ENCODE results near the gene RCL1.

RCL1 gene

GRCh38 chr9:4861145-4861544, 68.4 kb downstream of the RCL1 start:
- Histone ChIP-seq H3K27me3 (ENCODE audit: control insufficient read depth, insufficient read depth, low read length) (no peaks in the 10 kb centered on the region), H3K36me3 (ENCODE audit: control insufficient read depth, insufficient read depth, low read length) (peaks cover 2% of the 10 kb centered on the region), H3K27ac (ENCODE audit: low read depth, low read length) (no peak overlapping the region), H3K9ac (ENCODE audit: low read length) (no peak overlapping the region), H3K4me1 (ENCODE audit: control insufficient read depth, insufficient read depth, low read length) (no peaks in the 10 kb centered on the region), H3K4me3 (ENCODE audit: low read length) (no peak overlapping the region)

GRCh38 chr9:4861736-4862451, 69.2 kb downstream of the RCL1 start:
- H3K9ac ChIP-seq (ENCODE audit: low read length) = no peak overlapping the region
- no peaks in the 10 kb centered on the region for H3K4me1 ChIP-seq (ENCODE audit: control insufficient read depth, insufficient read depth, low read length)
- no peak overlapping the region for H3K4me3 ChIP-seq (ENCODE audit: low read length)
- H3K27ac ChIP-seq (ENCODE audit: low read depth, low read length) = no peak overlapping the region
- H3K36me3 ChIP-seq (ENCODE audit: control insufficient read depth, insufficient read depth, low read length) = peaks cover 2% of the 10 kb centered on the region
- no peaks in the 10 kb centered on the region for H3K27me3 ChIP-seq (ENCODE audit: control insufficient read depth, insufficient read depth, low read length)

- H3K27ac ChIP-seq (ENCODE audit: low read depth, low read length) = no peak overlapping the region
- H3K9ac ChIP-seq (ENCODE audit: low read length) = no peak overlapping the region
Observed at GRCh38 chr9:4862506-4863250, 69.9 kb downstream of the RCL1 start.

GRCh38 chr9:4864234-4864661, 71.5 kb downstream of the RCL1 start:
- Histone ChIP-seq H3K4me3 (ENCODE audit: low read length) (no peak overlapping the region), H3K36me3 (ENCODE audit: control insufficient read depth, insufficient read depth, low read length) (peaks cover 2% of the 10 kb centered on the region), H3K27me3 (ENCODE audit: control insufficient read depth, insufficient read depth, low read length) (no peaks in the 10 kb centered on the region), H3K4me1 (ENCODE audit: control insufficient read depth, insufficient read depth, low read length) (no peaks in the 10 kb centered on the region), H3K27ac (ENCODE audit: low read depth, low read length) (no peak overlapping the region), H3K9ac (ENCODE audit: low read length) (no peak overlapping the region)

More at GRCh38 chr9:4862506-4863250, 69.9 kb downstream of the RCL1 start:
- Histone ChIP-seq H3K27me3 (ENCODE audit: control insufficient read depth, insufficient read depth, low read length) (no peaks in the 10 kb centered on the region), H3K36me3 (ENCODE audit: control insufficient read depth, insufficient read depth, low read length) (peaks cover 2% of the 10 kb centered on the region), H3K4me3 (ENCODE audit: low read length) (no peak overlapping the region), H3K4me1 (ENCODE audit: control insufficient read depth, insufficient read depth, low read length) (no peaks in the 10 kb centered on the region)

- Histone ChIP-seq H3K9ac (ENCODE audit: low read length) (no peak overlapping the region), H3K36me3 (ENCODE audit: control insufficient read depth, insufficient read depth, low read length) (peaks cover 2% of the 10 kb centered on the region), H3K4me3 (ENCODE audit: low read length) (no peak overlapping the region), H3K27me3 (ENCODE audit: control insufficient read depth, insufficient read depth, low read length) (no peaks in the 10 kb centered on the region), H3K27ac (ENCODE audit: low read depth, low read length) (no peak overlapping the region), H3K4me1 (ENCODE audit: control insufficient read depth, insufficient read depth, low read length) (no peaks in the 10 kb centered on the region)
Observed at GRCh38 chr9:4864698-4865097, 72.0 kb downstream of the RCL1 start.

- Histone ChIP-seq H3K27ac (ENCODE audit: low read depth, low read length) (no peak overlapping the region), H3K27me3 (ENCODE audit: control insufficient read depth, insufficient read depth, low read length) (no peaks in the 10 kb centered on the region), H3K9ac (ENCODE audit: low read length) (no peak overlapping the region), H3K4me1 (ENCODE audit: control insufficient read depth, insufficient read depth, low read length) (no peaks in the 10 kb centered on the region), H3K36me3 (ENCODE audit: control insufficient read depth, insufficient read depth, low read length) (no peaks in the 10 kb centered on the region), H3K4me3 (ENCODE audit: low read length) (no peak overlapping the region)
Observed at GRCh38 chr9:4865681-4866080, 72.9 kb downstream of the RCL1 start.

- no peak overlapping the region for H3K27ac ChIP-seq (ENCODE audit: low read depth, low read length)
Observed at GRCh38 chr9:4866239-4866969, 73.7 kb downstream of the RCL1 start.

GRCh38 chr9:4873066-4873465, 80.3 kb downstream of the RCL1 start:
- H3K4me3 ChIP-seq (ENCODE audit: low read length) = no peak overlapping the region
- H3K27ac ChIP-seq (ENCODE audit: low read depth, low read length) = no peak overlapping the region
- no peaks in the 10 kb centered on the region for H3K4me1 ChIP-seq (ENCODE audit: control insufficient read depth, insufficient read depth, low read length)
- H3K9ac ChIP-seq (ENCODE audit: low read length) = no peak overlapping the region
- no peaks in the 10 kb centered on the region for H3K36me3 ChIP-seq (ENCODE audit: control insufficient read depth, insufficient read depth, low read length)
- H3K27me3 ChIP-seq (ENCODE audit: control insufficient read depth, insufficient read depth, low read length) = no peaks in the 10 kb centered on the region

More at GRCh38 chr9:4866239-4866969, 73.7 kb downstream of the RCL1 start:
- Histone ChIP-seq H3K36me3 (ENCODE audit: control insufficient read depth, insufficient read depth, low read length) (no peaks in the 10 kb centered on the region), H3K27me3 (ENCODE audit: control insufficient read depth, insufficient read depth, low read length) (no peaks in the 10 kb centered on the region), H3K9ac (ENCODE audit: low read length) (no peak overlapping the region), H3K4me3 (ENCODE audit: low read length) (no peak overlapping the region), H3K4me1 (ENCODE audit: control insufficient read depth, insufficient read depth, low read length) (no peaks in the 10 kb centered on the region)

- H3K27ac ChIP-seq (ENCODE audit: low read depth, low read length) = no peak overlapping the region
- no peak overlapping the region for H3K4me3 ChIP-seq (ENCODE audit: low read length)
- H3K9ac ChIP-seq (ENCODE audit: low read length) = no peak overlapping the region
- no peaks in the 10 kb centered on the region for H3K27me3 ChIP-seq (ENCODE audit: control insufficient read depth, insufficient read depth, low read length)
- no peaks in the 10 kb centered on the region for H3K4me1 ChIP-seq (ENCODE audit: control insufficient read depth, insufficient read depth, low read length)
- H3K36me3 ChIP-seq (ENCODE audit: control insufficient read depth, insufficient read depth, low read length) = no peaks in the 10 kb centered on the region
Observed at GRCh38 chr9:4875559-4875958, 82.8 kb downstream of the RCL1 start.

- H3K4me1 ChIP-seq (ENCODE audit: control insufficient read depth, insufficient read depth, low read length) = no peaks in the 10 kb centered on the region
- H3K9ac ChIP-seq (ENCODE audit: low read length) = no peak overlapping the region
- H3K27ac ChIP-seq (ENCODE audit: low read depth, low read length) = no peak overlapping the region
Observed at GRCh38 chr9:4879115-4879558, 86.4 kb downstream of the RCL1 start.

GRCh38 chr9:4883326-4883873, 90.7 kb downstream of the RCL1 start:
- no peaks in the 10 kb centered on the region for H3K36me3 ChIP-seq (ENCODE audit: control insufficient read depth, insufficient read depth, low read length)
- H3K27ac ChIP-seq (ENCODE audit: low read depth, low read length) = no peak overlapping the region
- no peak overlapping the region for H3K4me3 ChIP-seq (ENCODE audit: low read length)
- no peaks in the 10 kb centered on the region for H3K4me1 ChIP-seq (ENCODE audit: control insufficient read depth, insufficient read depth, low read length)
- H3K9ac ChIP-seq (ENCODE audit: low read length) = no peak overlapping the region
- no peaks in the 10 kb centered on the region for H3K27me3 ChIP-seq (ENCODE audit: control insufficient read depth, insufficient read depth, low read length)

More at GRCh38 chr9:4879115-4879558, 86.4 kb downstream of the RCL1 start:
- H3K36me3 ChIP-seq (ENCODE audit: control insufficient read depth, insufficient read depth, low read length) = no peaks in the 10 kb centered on the region
- no peaks in the 10 kb centered on the region for H3K27me3 ChIP-seq (ENCODE audit: control insufficient read depth, insufficient read depth, low read length)
- H3K4me3 ChIP-seq (ENCODE audit: low read length) = no peak overlapping the region

GRCh38 chr9:4886698-4887097, 94.0 kb downstream of the RCL1 start:
- Histone ChIP-seq H3K4me1 (ENCODE audit: control insufficient read depth, insufficient read depth, low read length) (no peaks in the 10 kb centered on the region), H3K27me3 (ENCODE audit: control insufficient read depth, insufficient read depth, low read length) (no peaks in the 10 kb centered on the region), H3K36me3 (ENCODE audit: control insufficient read depth, insufficient read depth, low read length) (no peaks in the 10 kb centered on the region), H3K4me3 (ENCODE audit: low read length) (no peak overlapping the region), H3K9ac (ENCODE audit: low read length) (no peak overlapping the region), H3K27ac (ENCODE audit: low read depth, low read length) (no peak overlapping the region)

Measured in rectal smooth muscle tissue (tissue), 1 donor.